CD4-positive, alpha-beta T cell treated with Interferon gamma for 1 hour (primary cell): Measurements from ENCODE around the gene OGDHL.
"Not testable (repeated sequence)": the region's sequence is repeated elsewhere in the genome, so short reads cannot be mapped to it uniquely, and the experiment has no call there.

ENCODE experiments used
- DNase-seq: peaks from one replicate; pipeline ENCODE4 v3.0.0-alpha.2; 2020

OGDHL gene

DNA sequence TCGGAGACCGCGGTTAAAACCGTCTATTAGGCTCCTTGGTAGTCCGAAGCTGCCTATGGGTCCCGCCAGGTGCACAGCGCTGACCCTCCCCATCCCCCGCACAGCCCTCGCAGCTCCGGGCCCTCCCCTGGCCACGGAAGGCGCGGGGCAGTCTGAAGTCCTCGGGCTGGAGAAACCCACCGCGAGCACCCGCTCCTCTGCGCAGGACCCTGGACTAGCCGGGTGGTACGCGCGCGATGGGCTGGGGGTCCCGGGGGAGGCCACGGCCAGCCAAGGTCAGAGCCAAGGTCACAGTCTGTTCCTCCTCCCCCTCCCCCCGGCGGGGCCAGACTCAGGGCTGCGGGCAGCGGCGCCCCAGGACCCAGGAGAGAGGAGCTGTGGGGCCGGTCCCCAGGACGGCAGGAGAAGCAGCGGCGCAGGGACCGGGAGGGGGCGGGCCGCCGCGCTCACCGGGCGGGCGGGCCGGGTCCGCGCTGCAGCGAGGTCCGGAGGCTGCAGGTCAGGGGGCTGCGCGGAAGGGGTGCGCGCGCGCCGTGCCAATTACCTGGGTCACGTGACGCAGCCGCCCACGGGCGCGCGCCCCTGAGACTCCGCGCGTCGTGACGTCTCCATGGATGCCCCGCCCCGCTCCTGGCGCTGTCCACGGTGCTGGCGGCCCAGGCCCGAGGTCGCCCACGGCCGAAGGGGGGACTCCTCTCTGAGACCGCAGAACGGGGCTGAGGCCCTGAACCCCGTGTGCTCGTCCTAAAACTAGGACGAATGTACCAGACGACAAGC is at the start of gene OGDHL:
TSS of gene OGDHL (minus strand) at position 535 of the 777 bp plus-strand sequence. CDS start 3,731 bp downstream, outside the sequence.
- no peak for DNase-seq

DNA sequence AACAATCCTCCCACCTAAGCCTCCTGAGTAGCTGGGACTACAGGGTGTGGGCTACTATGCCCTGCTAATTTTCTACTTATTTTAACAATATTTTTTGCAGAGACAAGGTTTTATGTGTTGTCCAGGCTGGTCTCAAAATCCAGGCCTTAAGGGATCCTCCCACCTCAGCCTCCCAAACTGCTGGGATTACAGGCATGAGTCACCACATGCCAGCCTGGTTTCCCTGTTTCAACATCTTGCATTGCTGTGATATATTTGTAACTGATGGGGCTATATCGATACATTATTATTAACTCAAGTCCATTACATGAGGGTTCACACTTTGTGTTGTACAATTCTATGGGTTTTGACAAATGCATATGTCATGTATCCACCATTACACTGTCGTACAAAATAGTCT is 41.9 kb upstream of the OGDHL start:
- DNase-seq: no peak

DNA sequence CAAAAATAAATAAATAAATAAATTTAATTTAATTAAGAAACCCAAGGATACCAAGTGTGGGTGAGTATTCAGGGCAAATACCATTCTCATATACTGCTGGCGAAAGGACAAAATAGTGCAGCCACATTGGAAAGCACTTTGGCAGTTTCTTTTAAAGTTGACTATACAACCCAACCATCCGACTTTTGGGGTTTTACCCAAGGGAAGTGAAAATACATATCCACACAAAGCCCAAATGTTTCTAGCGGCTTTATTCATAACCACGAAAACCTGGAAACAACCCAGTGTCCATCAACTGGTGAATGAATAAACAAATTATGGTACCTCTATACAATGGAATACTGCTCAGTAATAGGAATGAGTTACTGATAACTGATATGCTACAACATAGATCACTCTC is 36.2 kb upstream of the OGDHL start:
- DNase-seq: no peak

DNA sequence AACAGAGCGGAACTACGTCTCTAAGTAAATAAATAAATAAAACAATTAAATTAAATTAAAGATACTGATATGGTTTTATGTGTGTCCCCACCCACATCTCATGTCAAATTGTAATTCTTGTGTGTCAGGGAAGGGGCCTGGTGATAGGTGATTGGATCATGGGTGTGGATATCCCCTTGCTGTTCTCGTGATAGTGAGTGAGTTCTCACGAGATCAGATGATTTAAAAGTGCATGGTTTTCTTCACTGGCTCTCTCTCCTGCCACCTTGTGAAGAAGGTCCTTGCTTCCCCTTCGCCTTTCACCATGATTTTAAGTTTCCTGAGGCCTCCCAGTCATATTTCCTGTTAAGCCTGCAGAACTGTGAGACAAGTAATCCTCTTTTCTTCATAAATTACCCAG is 29.0 kb upstream of the OGDHL start:
- no peak for DNase-seq

DNA sequence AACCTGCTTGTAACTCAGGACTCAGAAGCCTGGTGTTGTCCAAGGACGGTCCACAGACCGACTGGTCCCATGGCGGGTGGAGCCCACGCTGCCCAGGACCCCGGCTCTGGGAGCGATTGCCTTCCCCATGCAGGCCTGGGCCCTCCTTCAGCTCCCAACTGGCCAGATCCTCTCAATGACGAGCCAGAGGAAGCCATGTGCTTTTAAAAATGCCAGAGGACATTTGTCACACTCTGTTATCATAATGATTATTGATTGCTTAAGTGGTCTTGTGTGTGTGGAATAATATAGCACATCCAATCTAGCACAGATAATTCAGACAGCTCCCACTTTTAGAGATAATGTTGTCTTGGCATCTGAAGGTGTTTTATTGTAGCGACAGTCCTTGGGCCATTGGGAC is 22.6 kb upstream of the OGDHL start:
- no peak for DNase-seq

DNA sequence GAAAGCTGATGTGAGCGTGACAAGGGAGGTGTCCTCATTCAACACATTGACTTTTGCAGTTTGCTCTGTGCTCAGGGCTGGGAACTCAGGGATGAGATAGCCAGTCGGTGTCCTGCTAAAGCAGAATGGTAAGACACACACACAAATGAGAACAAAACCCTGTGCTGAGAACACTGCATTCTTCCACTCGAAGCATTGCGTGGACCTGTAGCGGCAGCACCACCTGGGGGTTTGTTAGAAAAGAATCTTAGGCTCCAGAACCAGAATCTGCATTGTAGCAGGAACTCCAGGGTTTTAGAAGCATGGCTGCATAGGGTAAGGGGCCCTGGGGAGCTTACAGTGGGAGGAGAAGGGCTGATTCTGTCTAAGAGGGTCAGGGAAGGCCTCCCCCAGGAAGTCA is 21.5 kb upstream of the OGDHL start:
- no peak for DNase-seq

DNA sequence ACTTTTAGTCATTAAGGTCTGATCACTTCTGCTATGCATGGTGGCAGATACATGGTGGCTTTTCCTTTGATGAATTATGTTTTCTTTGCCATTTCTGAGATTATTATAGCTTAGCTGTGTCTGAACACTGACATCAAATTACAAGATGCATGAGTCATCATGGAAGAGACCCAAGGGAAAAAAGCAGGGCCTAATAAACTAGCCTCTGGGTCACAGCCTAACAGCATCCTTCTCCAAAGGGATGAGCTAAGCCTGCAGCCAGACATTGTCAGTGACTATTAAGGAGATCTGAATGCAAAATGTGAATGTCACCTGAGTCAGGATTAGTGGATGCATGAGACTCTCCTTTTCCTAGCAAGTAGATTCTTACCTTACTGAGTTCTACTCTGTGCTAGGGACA is 19.1 kb upstream of the OGDHL start:
- DNase-seq: no peak

DNA sequence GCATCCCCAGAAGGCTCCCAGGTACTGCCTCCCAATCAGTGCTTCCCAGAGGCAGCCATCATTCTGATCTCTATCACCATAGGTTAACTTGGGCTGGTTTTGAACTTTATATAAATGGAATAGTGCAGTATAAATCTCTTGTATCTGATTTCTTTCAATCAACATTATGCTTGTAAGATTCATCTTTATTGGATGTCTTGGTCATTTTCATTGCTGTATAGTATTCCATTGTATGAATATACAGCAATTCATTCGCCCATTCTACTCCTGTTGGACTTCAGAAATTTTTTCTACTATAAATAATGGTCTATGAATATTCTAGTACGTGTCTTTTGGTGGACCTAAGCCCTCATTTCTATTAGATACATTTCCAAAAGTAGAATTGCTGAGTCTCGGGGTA is 16.1 kb upstream of the OGDHL start:
- no peak for DNase-seq

DNA sequence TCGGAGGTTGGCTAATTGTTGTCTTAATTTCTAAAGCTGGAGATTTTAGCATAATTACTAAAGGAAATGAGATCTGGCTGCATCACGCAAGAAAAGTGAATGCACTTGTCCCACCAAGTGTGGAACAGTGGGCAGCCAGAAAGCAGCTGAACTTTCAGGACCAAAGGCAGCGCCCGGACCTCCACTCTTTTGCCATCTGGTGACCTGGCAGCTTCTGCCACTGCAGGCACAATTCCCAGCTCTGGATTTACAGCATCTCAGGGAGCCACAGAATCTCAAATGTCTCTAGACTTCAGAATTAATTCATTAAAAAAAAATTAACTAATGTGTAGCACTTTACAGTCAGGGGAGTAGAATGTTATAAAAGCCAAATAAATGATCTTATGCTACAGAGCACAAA is 14.7 kb upstream of the OGDHL start:
- DNase-seq: no peak

DNA sequence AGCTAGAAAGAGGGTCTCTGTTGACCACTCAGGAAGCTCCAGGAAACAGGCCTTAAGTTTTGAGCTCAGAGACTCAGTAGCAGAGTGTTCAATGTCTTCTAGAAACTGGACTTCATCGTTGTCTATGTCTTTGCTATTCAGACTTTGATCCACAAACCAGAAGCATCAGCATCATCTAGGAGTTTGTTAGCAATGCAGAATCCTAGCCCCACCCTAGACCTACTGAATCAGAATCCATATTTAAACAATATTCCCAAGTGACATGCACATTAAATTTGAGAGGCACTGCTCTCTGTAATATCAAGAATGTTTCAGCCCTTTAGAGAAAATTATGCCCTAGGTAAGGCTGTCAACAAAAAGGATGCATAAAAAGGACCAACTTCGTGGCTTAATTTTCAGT is 12.9 kb upstream of the OGDHL start:
- DNase-seq: no peak

DNA sequence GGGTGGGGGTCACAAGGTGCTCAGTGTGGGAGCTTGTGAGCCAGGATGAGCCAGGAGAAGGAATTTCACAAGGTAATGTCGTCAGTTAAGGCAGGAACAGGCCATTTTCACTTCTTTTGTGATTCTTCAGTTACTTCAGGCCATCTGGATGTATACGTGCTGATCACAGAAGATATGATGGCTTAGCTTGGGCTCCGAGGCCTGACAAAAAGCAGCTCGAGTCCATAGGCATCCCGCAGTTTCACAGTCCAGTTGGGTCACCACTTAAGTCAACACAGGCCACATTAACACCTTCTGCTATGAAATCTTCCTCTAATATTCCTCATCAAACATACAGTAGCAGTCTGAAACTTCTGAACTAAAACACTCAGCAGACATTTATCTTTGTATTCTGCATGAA is 10.8 kb upstream of the OGDHL start:
- not testable (repeated sequence) for DNase-seq

DNA sequence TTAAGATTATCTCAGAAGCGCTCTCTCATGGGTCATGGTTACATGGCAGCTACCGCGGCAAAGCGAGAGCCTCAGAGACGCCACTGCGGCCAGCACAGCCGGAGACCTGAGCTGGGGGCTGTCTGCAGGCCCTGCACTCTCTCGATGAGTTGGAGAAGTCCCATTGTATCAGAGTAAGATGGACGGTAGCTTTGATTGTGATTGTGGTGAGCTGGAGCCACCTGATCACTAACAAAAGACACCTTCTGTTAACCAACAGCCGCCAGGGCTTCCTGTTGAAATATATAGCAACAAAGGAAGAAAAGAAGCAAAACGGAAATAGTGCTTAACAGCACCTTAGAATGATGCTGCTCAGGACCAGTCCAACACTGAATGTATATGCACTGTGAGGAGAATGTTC is 8.9 kb upstream of the OGDHL start:
- DNase-seq: not testable (repeated sequence)

DNA sequence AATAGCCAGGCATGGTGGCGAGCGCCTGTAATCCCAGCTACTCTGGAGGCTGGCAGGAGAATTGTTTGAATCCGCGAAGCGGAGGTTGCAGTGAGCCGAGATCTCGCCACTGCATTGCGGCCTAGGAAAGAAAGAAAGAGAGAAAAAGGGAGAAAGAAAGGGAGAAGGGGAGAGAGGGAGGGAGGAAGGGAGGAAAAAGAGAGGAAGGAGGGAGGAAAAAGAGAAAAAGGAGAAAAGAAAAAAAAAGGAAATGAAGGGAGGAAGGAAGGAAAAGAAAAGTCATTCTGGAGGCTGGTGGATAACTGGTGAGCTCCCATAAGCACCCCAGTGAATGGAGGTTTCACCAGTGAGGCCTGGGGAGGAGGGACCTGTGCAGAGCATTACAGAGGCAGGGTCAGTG is 7.6 kb upstream of the OGDHL start:
- DNase-seq: no peak

DNA sequence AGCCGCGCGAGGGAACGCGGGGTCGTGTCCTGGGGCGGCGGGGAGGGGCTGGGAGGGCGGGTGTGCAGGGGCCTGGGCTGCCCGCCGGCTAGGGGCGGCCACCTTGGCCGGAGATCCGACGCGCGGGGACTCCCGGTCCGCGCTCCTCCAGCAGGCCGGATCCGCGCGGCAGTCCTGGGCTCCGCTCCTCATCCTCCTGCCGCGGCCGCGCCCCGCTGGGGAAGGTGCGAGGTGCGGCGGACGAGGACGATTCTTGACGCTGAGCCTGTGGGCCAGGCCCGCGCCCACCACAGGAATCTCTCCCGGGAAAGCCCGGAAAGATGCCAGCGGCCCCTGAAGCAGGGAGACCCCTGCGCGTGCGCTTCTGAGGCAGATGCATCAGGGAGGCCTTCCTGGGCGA is 6.6 kb upstream of the OGDHL start:
- no peak for DNase-seq

DNA sequence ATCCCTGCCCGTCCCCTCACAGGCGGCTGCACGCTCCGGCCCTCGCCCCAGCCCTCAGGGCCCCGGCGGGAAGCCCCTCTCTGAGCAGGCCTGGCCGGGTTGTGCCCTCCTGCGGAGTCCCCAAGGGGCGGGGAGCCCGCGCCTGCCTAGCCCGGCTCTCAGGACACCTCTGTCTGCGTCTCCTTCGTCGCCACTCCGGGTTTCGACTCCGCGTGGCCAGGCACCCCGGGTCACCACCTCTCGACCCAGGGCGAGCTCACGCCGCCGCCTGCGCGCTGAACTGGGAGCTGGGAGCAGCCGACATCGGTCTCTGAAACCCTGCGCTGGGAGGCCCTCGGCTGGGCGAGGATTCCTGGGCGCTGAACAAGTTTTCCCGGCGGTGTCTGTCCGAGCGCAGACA is 6.2 kb upstream of the OGDHL start:
- DNase-seq: no peak

DNA sequence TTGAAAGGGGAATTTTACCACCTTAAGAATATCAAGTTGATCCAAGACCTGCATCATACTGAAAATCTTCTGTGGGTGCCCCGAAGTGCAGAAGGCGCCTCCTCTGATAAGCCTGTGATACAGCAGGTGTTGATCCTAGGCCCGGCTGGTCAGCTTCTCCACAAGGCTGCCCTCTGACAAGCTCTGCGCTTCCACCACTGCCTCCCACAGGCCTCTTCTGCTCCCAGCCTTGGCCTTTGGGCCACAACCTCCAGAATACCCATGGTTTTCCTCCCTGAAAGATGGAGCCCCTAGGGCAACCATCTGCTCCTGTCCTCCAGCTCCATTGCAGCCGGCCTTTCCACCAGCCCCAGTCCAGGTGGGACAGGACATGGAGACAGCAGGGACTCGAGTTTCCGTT is 5.6 kb upstream of the OGDHL start:
- no peak for DNase-seq

DNA sequence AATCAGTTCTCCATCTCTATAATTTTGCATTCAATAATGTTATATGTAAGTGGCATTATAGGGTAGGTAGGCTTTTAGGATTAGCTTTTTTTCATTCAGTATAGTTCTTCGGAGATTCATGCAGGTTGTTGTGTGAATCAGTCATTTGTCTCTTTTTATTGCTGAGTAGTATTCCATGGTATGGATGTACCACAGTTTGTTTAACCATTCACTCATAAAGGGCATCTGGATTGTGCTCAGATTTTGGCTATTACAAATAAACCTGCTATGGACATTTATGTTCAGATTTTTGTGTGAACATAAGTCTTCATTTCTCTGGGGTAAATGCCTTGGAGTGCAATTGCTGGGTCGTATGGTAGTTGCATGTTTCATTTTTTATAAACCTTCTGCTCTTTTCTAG is 4.4 kb upstream of the OGDHL start:
- DNase-seq: no peak

DNA sequence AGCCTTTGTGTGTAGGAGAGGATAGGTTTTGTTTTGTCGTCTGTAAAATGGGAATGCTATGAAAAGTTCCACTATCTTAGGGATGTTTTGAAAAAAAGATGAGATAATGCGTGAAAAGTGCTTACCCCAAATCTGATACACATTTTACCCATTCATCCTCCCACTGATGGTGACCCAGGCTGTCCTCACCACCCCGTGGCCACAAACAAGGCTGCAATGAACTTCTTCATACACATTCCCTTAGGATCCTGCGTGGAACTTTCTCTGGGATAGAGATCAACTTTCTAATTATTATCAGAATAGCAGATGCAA is 399 bp upstream of the OGDHL start:
- DNase-seq: no peak

DNA sequence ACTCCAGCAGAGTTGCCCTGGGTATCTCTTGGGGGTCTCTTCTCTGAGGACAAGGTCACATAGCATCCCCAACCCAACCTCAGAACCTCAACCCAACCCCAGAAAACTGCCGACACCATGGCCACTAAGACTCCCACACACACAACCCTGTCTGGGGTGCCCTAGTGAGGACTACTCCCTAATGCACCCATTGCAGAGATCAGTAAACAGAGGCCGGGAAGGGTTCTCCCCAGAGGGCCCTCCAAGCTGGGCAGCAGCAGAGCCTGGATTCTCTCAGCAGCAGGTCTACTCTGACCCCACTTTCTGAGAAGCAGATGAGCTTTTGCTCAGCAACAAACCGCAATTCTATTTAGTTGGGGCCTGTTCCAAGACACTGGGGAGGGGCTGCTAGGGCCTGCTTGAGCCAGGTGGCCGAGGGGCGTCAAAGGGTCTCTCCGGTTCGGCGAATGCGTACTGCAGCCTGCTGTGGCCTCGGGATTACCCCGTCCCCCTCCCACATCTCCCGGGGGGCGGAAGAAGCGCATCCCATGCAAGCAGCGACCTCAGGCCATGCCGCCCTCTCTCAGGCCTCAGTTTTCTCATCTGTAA is 828 bp downstream of the OGDHL start:
- DNase-seq: no peak

DNA sequence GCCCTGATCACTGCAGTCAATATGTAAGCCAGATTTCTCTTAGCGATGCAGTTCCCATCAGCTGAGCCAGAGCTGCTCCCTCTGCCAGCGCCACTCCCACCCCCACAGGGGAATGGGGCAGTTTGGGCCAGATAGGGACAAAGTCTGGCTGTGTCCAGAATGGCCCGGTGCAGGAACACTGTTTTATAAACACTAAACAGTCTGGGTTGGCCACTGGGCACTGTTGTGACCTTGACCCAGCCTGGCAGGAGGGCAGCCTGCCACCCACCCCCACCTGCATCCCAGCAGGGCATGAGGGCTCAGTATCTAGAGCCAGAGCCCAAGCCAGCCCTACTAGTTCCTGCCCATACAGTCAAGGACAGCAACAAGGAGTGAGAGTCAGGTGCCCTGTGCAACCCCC is 1.3 kb downstream of the OGDHL start:
- DNase-seq: no peak

DNA sequence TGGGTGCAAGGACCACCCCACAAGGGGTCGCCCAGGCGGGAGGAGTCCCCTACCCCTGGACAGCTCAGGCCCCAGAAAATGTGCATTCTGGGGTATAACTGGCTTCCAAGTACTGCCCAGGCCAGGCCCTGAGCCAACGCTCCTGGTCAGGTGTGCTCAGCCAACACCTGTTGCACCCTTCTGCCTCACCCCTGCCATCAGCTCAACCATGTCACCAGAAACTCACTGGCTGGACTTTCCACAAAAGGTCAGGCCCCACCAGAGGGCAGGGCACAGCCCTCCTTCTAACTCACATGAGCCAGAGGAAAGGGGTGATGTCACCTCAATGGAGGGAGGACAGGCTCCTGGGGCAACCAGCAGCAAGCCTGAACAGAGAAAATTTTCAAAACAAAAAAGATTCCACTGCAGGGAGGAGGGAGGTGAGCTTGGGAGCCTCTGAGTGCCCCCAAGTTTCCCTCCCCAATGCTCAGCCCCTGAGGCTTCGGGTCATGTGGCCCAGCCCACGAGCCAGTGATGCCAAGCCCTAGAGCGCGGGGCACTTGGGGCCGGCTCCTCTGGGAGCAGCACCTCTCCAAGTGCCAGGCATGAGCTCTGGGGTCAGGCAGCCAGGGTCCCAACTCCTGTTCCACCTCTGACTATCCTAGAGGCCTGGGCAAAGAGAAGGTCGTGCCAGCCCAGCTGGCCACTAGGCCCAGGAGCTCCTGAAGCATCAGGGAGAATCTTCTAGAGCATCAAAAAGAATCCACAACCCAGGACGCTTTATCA is 2.2 kb downstream of the OGDHL start:
- DNase-seq: no peak

DNA sequence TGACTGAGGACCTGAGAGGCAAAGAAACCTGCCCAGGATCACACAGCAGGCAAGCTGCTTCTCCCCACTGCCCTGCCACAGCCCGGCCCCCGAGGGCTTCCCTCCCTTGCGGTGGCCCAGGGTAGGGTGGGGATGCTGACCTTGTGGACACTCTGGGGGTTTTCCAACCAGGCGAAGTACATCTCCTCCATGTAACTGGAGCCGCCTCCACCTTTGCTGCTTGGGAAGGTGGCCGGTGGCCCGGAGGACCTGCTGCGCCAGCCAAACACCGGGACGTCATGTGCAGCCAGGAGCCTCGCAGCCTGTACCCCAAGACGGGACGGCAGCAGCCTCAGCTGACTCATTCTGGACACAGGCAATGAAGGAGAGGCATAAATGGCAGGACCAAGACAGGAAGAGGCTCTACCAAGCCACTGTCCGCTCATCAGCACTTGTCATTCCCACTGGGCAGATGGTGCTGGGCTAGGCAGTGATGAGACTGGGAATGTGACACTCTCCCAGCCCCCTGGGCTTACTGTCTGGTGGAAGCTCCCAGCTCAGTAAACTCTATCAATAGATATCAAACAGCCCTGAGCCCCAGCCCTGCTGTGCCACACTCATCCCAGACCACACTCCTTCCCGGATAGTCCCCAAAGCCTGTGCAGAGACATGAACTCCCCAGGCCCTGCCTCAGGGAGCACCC is 3.7 kb downstream of the OGDHL start:
- DNase-seq: no peak

DNA sequence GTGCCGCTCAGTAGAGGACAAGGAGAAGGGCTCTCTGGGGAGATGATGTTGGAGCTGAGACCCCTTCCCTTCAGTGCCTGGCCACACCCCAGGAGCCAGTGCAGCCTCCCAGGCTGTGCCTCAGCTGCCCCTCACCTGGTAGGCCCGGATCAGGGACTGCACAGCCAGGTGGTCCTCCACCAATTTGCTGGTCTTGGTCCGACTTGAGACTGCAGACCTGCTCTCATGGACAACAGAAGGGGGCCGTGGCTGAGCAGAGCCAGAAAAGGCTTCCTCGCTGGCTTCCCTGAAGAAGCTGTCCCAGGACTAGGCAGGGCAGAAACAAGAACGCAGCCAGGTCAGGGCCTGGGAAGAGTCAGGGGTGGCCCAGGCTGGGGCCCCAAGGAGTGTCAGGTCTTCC is 5.5 kb downstream of the OGDHL start:
- DNase-seq: no peak

DNA sequence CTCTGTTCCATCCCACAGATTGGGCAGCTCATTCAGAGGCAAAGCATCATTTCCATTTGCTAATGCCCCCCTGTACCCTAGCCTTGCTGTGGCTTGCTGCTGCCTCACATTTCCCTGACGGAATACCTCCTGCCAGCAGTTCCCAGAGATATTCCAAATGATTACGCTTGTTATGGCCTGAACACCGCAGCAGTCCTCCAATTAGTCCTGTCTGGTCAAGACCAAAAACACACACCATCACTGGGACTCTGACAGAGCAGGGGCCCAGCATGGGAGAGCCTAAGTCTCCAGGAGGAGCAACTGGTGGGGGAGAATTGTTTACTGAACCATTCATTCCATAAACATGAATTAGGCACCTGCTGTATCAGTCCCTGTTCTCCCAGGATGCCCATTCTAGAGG is 6.1 kb downstream of the OGDHL start:
- no peak for DNase-seq
